OCI-LY7 (cell line): Measurements from ENCODE around the gene P3R3URF. TPM values are rescaled to one million over a fixed set of nuclear protein-coding genes. Genes with fewer than 3 reads are reported as not detected.

ENCODE experiments used
- BruUV-seq: library from RNA; stranded (reverse); fragments of 400-500 nt; replicated peaks from 2 replicates; lab custom pipeline; 2021; lab: Mats Ljungman, UMichigan
- CTCF ChIA-PET: fragments of 300-600 bp; sonication (Branson Sonifier 250); formaldehyde crosslinking; loops from one replicate; lab custom pipeline; 2022; ENCODE audit warnings: antibody characterized with exemption; ENCODE audit not compliant: unreplicated experiment; lab: Charles Lee
- POLR2A ChIA-PET: fragments of 300-600 bp; sonication (Branson Sonifier 250); formaldehyde crosslinking; loops from one replicate; lab custom pipeline; 2022; ENCODE audit warnings: antibody characterized with exemption; lab: Charles Lee
- DNase-seq: peaks from one replicate; pipeline ENCODE4 v3.0.0-alpha.2; 2015; ENCODE audit warnings: low spot score
- H2AFZ ChIP-seq: fragments of 200-600 bp; sonication (generic), shearing (Covaris generic); 2 replicates; pipeline ENCODE4 v1.6.1; 2014; ENCODE audit warnings: mild to moderate bottlenecking, antibody characterized with exemption, low read length, moderate library complexity
- H3K27ac ChIP-seq: fragments of 200-600 bp; sonication (generic); 2 replicates; pipeline ENCODE4 v1.5.1; 2014; ENCODE audit warnings: mixed run types, low read depth, mild to moderate bottlenecking, moderate library complexity, low read length, inconsistent platforms; ENCODE audit not compliant: poor library complexity, severe bottlenecking
- H3K36me3 ChIP-seq: fragments of 200-600 bp; sonication (generic); 2 replicates; pipeline ENCODE4 v1.6.1; 2014; ENCODE audit warnings: mild to moderate bottlenecking, antibody characterized with exemption, low read length, moderate library complexity, mixed read lengths; ENCODE audit not compliant: insufficient read depth
- H3K4me1 ChIP-seq: fragments of 200-600 bp; sonication (generic); 2 replicates; pipeline ENCODE4 v1.5.1; 2014; ENCODE audit warnings: mild to moderate bottlenecking, low read length; ENCODE audit not compliant: insufficient read depth, poor library complexity, severe bottlenecking
- H3K4me2 ChIP-seq: fragments of 200-600 bp; sonication (generic); 2 replicates; pipeline ENCODE4 v1.6.1; 2014; ENCODE audit warnings: mild to moderate bottlenecking, low read length
- H3K4me3 ChIP-seq: fragments of 200-600 bp; sonication (generic); 2 replicates; pipeline ENCODE4 v1.5.1; 2014; ENCODE audit warnings: mild to moderate bottlenecking, low read depth, low read length; ENCODE audit not compliant: poor library complexity, severe bottlenecking
- H3K79me2 ChIP-seq: fragments of 200-600 bp; sonication (generic); 2 replicates; pipeline ENCODE4 v1.6.1; 2016; ENCODE audit warnings: low read depth, mild to moderate bottlenecking, low read length, moderate library complexity, mixed read lengths; ENCODE audit not compliant: insufficient read depth
- H3K9me2 ChIP-seq: fragments of 200-600 bp; sonication (generic); 2 replicates; pipeline ENCODE4 v1.6.1; 2016; ENCODE audit warnings: mild to moderate bottlenecking, low read length, mixed read lengths; ENCODE audit not compliant: insufficient read depth
- H3K9me3 ChIP-seq: fragments of 200-600 bp; sonication (generic); 2 replicates; pipeline ENCODE4 v1.6.1; 2014; ENCODE audit warnings: mild to moderate bottlenecking, mixed run types, low read length, mixed read lengths
- H4K20me1 ChIP-seq: fragments of 200-600 bp; sonication (generic); 2 replicates; pipeline ENCODE4 v1.6.1; 2014; ENCODE audit warnings: mild to moderate bottlenecking, antibody characterized with exemption, low read length, moderate library complexity, mixed read lengths; ENCODE audit not compliant: insufficient read depth
- EZH2phosphoT487 ChIP-seq: fragments of 200-600 bp; sonication (generic); IDR thresholded peaks from 2 replicates; pipeline ENCODE4 v1.6.1; 2018; ENCODE audit warnings: low read depth, borderline replicate concordance, mild to moderate bottlenecking, mixed run types, antibody characterized with exemption, low read length, moderate library complexity, mixed read lengths
- intact Hi-C: fragments of 100-400 bp; cut with micrococcal nuclease; formaldehyde crosslinking; loops from one replicate; pipeline ENCODE4 v1.10.0; 2022; ENCODE audit not compliant: unreplicated experiment
- total RNA-seq, 2 experiments: library from RNA; depleted of rRNA in 1 of 2; stranded (reverse); fragments of >200 nt in 1 of 2; shearing (Covaris generic) in 1 of 2; gene quantifications; 2 replicates each; pipeline ENCODE4 v1.2.3, GENCODE V29; 2014 to 2022
- TF ChIP-seq, protein P1 (sequence below): fragments of 200-600 bp; sonication (generic); conservative IDR thresholded peaks from 2 replicates; pipeline ENCODE4 v1.5.1; 2014; ENCODE audit warnings: mild to moderate bottlenecking, antibody characterized with exemption, low read length, moderate library complexity, mixed read lengths

Gene P3R3URF
- total RNA-seq, 2 experiments from 2014 or later, result not detected

DNA sequence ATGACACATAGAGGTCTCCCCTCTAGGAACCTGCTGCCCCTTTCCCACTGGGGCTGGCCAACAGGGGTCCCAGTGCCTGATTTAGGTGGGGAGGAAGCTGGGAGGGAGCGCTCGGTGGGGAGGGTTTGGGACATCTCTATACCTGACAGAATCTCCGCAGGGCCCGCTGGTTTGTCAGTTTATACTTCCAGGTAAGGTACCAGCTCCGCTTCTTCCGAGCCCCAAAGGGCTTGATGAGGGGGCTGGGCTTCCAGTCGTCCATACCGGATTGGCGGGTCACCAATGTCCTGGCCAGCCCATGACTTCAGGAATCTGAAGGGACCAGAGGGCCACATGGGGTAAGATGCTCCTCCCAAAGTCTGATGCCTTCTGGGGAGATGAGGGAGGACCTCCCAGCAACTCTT, 21.3 kb upstream of the P3R3URF start:
- DNase-seq, result no peak
- H3K9me3 ChIP-seq, result no peaks in the 10 kb centered on the region
- H3K79me2 ChIP-seq, result no peaks in the 10 kb centered on the region
- intact Hi-C loops, result no loop called here
- H3K4me2 ChIP-seq, result peak overlapping the region; percentile 87
- H3K4me3 ChIP-seq, result peak overlapping the region; percentile 70
- CTCF ChIA-PET, result interaction anchor here (1.8 kb wide), 1 partner anchor 26 kb away, joined by 4 read pairs; no protein-coding TSS in a partner anchor
- peak overlapping the region; percentile 45 for H3K27ac ChIP-seq
- H3K9me2 ChIP-seq, result no peaks in the 10 kb centered on the region
- H3K4me1 ChIP-seq, result peaks cover 19% of the 10 kb centered on the region
- H4K20me1 ChIP-seq, result no peaks in the 10 kb centered on the region
- TF ChIP-seq, protein P1, sequence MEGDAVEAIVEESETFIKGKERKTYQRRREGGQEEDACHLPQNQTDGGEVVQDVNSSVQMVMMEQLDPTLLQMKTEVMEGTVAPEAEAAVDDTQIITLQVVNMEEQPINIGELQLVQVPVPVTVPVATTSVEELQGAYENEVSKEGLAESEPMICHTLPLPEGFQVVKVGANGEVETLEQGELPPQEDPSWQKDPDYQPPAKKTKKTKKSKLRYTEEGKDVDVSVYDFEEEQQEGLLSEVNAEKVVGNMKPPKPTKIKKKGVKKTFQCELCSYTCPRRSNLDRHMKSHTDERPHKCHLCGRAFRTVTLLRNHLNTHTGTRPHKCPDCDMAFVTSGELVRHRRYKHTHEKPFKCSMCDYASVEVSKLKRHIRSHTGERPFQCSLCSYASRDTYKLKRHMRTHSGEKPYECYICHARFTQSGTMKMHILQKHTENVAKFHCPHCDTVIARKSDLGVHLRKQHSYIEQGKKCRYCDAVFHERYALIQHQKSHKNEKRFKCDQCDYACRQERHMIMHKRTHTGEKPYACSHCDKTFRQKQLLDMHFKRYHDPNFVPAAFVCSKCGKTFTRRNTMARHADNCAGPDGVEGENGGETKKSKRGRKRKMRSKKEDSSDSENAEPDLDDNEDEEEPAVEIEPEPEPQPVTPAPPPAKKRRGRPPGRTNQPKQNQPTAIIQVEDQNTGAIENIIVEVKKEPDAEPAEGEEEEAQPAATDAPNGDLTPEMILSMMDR, result no peak
- TF ChIP-seq EZH2phosphoT487, result no peak
- no peaks in the 10 kb centered on the region; the same call in 1 of the 2 replicates for H3K36me3 ChIP-seq
- BruUV-seq, result no TSS peak
- H2AFZ ChIP-seq, result peak overlapping the region; percentile 65; the same call in 1 of the 2 replicates
- POLR2A ChIA-PET, result interaction anchor here (0.9 to 1.6 kb wide), 2 partner anchors 31 to 129 kb away, joined by 3 to 5 read pairs; no protein-coding TSS in a partner anchor

DNA sequence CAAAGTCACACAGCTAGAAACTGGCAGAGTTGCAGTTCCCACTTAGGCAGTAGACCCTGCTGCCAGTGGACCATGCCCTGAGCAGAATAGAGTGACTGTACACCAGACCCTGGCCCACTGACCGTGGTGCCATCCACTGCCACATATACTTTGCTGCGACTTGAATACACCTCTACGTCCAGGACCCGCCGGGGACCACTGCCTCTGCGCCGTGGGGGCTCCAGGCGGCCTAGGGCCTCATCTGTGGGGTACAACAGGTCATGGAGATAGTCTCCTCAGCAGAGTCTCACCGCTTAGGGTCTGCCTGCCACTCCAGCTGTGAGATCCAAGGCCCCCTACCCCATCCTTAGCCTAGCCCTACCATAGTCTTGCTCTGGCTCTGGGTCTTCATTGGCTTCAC, 20.3 kb upstream of the P3R3URF start:
- CTCF ChIA-PET, result no interaction called here
- no peak for DNase-seq
- Histone ChIP-seq H3K4me1 (peaks cover 19% of the 10 kb centered on the region), H3K9me3 (no peaks in the 10 kb centered on the region), H2AFZ (no peak overlapping the region), H4K20me1 (no peaks in the 10 kb centered on the region), H3K36me3 (peaks cover 5% of the 10 kb centered on the region; the same call in 1 of the 2 replicates), H3K27ac (no peak overlapping the region), H3K4me3 (no peak overlapping the region), H3K79me2 (no peaks in the 10 kb centered on the region), H3K4me2 (0 out of 2 replicates have a peak overlapping the region, but pooled peaks have one; percentile 87), H3K9me2 (no peaks in the 10 kb centered on the region)
- POLR2A ChIA-PET, result no interaction called here
- no TSS peak for BruUV-seq
- intact Hi-C loops, result no loop called here
- TF ChIP-seq, protein P1, result no peak
- TF ChIP-seq EZH2phosphoT487, result no peak

DNA sequence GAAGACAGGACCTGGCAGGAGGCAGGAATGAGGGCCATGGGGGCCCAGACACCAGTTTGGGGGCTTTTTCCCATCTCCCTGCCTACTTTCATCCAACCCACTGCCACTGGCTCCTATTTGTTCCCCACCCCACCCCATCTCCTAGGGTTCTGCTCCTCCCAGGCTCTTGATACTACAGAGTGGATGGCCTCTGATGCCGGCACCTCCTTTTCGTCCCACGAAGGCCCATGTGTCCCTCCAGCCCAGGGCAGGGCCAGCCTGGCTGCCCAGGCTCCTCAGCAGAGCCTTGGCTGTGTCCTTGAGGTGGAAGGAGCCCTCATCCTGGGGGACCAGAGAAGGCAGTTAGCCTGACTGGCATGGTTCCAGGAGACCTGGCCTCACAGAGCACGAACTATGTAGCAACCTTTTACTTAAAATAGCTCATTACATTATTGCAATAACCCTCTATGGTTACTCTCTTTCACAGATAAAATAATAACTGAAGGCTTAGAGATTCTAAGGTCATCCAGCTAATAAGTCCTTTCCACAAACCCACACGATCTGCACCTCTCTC, 18.4 kb upstream of the P3R3URF start:
- DNase-seq, result no peak
- CTCF ChIA-PET, result no interaction called here
- Histone ChIP-seq H3K79me2 (no peaks in the 10 kb centered on the region), H3K9me3 (no peaks in the 10 kb centered on the region), H3K36me3 (peaks cover 5% of the 10 kb centered on the region; the same call in 1 of the 2 replicates), H3K4me1 (peaks cover 18% of the 10 kb centered on the region), H4K20me1 (no peaks in the 10 kb centered on the region), H3K4me2 (no peak overlapping the region), H3K4me3 (no peak overlapping the region), H3K9me2 (no peaks in the 10 kb centered on the region), H3K27ac (no peak overlapping the region), H2AFZ (no peak overlapping the region)
- TF ChIP-seq, protein P1, result no peak
- no peak for TF ChIP-seq EZH2phosphoT487
- BruUV-seq, result no TSS peak
- POLR2A ChIA-PET, result no interaction called here
- intact Hi-C loops, result no loop called here
